GM18519 (cell line): ENCODE data around the gene ULK4.
"Not testable (repeated sequence)": the region's sequence is repeated elsewhere in the genome, so short reads cannot be mapped to it uniquely, and the experiment has no call there.

Source experiments
- ATAC-seq: cut with Tn5 transposase; IDR thresholded peaks from one replicate; pipeline ENCODE4 v1.9.1; 2021; ENCODE audit warnings: mild to moderate bottlenecking, moderate library complexity; ENCODE audit not compliant: unreplicated experiment, low FRiP score

Gene ULK4

GRCh38 chr3:41404582-41404981 lies 557.3 kb downstream of the ULK4 start:
- ATAC-seq: no peak

- ATAC-seq: no peak
Observed at GRCh38 chr3:41394896-41395295, 567.0 kb downstream of the ULK4 start.

DNA sequence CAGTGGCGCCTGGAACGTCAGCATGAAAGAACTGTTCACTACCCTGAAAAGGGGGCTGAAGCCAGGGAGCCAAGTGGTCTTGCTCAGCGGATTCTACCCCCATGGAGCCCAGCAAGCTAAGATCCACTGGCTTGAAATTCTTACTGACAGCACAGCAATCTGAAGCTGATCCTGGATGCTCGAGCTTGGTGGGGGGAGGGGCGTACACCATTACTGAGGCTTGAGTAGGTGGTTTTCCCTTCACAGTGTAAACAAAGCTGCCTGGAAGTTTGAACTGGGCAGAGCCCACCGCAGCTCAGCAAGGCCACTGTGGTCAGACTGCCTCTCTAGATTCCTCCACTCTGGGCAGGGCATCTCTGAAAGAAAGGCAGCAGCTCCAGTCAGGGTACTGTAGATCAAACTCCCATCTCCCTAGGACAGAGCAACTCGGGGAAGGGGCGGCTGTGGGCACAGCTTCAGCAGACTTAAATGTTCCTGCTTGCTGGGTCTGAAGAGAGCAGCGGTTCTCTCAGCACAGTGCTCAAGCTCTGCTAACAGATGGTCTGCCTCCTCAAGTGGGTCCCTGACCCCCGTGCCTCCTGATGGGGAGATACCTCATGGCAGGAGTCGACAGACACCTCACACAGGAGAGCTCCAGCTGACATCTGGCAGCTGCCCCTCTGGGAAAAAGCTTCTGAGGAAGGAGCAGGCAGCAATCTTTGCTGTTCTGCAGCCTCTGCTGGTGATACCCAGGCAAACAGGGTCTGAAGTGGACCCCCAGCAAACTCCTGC lies 591.0 kb downstream of the ULK4 start:
- not testable (repeated sequence) for ATAC-seq

- ATAC-seq: no peak
Observed at GRCh38 chr3:41370307-41370706, 591.6 kb downstream of the ULK4 start.

DNA sequence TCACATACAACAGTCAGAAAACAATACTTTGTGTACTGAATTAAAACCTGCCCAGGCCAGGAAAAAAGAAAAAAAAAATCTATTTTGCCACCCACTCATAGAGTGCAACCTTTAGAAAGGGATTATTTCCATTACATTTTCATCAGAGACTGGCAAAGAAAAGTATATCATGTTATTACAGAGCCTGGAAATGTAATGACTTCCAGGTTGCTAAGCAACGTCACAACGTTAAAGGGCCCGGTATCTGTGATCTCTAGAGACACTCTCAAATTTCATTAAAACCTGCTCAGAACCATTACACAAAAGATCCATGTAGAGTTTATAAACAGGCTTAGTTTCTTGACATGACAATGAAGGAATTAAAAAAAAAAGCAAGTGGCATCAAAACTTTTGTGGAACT lies 592.1 kb downstream of the ULK4 start:
- ATAC-seq: no peak

DNA sequence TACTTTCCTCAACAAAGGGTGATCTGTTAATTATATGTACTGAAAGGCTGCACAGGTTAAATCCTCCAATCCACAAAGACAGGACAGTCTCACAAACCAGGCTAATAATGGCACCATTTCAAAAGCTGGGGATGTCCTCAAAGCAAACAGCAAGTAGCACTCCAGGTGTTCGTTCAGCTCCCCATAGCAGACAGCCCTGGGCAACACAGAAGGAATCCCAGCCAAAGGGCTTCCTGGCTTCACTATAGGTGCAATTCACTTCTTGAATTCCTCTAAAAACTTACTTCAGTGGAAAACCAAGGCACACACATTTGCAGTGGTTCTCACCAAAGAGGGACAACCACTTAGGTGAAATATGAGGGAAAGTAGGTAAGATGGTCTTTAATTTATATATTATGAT lies 595.9 kb downstream of the ULK4 start:
- ATAC-seq: no peak

DNA sequence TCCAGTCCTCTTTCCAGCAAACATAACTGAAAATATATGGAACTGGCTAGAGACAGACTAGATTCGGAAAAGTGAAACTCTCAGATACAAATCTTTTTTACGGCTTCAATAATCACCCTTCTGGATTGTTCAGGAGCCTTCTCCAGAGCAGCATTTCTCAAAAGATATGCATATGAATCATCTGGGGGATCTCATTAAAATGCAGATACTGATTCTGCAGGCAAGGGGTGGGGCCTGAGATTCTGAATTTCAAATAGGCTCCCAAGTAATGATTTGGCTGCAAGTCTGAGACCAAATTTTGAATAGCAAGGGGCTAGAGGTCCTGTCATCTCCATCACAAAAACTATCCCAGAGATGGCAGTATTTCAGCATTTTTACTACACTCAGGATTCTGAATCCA lies 597.2 kb downstream of the ULK4 start:
- ATAC-seq: no peak

DNA sequence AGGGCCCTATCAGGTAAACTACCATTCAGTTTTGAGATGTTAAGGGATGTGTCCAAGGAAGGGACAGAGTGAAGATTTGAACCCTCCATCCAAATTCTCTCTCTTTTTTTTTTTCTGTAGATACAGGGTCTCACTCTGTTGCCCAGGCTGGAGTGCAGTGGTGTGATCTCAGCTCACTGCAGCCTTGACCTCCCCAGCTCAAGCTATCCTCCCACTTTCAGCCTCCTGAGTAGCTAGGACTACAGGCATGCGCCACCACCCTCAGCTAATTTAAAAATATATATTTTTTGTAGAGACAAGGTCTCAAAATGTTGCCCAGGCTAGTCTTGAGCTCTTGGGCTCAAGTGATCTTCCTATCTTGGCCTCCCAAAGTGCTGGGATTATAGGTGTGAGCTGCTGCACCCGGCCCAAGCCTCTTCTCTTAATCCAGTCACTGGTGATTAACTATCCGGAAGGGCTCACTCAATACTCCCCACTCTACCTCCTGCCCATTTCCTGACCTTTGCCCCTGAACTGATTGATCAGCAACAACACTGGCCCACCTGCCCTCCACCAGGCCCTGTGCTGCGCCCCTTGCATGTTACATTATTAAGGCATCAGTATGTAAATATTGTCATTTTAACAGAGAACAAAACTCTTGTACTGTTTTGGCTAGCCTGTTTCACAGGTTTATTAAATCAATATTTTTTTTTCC lies 597.9 kb downstream of the ULK4 start:
- ATAC-seq: no peak

GRCh38 chr3:41362638-41363559 lies 599.0 kb downstream of the ULK4 start:
- ATAC-seq: no peak

DNA sequence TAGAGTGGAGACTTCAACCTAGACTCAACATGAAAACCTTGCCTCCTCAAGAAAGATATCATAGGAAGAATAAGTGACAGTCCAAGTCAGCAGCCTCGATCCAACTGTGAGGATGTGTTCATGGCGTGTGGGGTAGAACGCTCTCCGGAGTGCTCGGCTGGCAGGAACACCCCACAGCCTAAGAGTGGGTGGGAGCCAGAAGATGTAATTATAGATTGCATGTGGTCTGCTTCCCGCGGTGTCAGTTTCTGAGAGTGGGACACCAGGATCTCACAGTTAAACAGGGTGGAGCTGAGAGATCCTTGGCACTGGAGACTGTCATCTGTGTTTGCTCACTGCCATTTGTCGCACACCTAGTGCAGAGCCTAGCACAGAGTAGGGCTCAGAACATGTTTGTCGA lies 604.6 kb downstream of the ULK4 start:
- no peak for ATAC-seq

- ATAC-seq: no peak
Observed at GRCh38 chr3:41356775-41357174, 605.1 kb downstream of the ULK4 start.

DNA sequence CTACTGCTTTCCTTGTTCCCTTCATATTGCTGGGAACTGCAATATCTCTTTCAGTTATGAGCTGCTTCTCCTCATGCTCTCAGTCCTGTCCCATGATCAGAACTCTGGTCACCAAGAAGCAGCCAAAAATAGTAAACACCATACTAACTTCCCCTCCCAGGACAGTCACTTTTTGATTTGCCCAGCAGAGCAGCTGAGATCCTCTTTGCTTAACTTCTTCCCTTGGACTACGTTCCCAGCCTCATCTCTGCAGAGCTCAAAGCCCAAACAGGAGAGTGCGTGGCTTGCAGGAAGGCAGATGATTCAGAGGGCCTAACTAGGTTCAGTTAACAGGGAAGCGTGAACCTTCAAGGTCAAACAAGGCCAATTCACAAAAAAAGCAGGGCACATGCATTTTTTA lies 609.4 kb downstream of the ULK4 start:
- no peak for ATAC-seq

GRCh38 chr3:41350441-41350840 lies 611.5 kb downstream of the ULK4 start:
- no peak for ATAC-seq

GRCh38 chr3:41348401-41348800 lies 613.5 kb downstream of the ULK4 start:
- ATAC-seq: no peak

- ATAC-seq: no peak
Observed at GRCh38 chr3:41346698-41347270, 615.1 kb downstream of the ULK4 start.

DNA sequence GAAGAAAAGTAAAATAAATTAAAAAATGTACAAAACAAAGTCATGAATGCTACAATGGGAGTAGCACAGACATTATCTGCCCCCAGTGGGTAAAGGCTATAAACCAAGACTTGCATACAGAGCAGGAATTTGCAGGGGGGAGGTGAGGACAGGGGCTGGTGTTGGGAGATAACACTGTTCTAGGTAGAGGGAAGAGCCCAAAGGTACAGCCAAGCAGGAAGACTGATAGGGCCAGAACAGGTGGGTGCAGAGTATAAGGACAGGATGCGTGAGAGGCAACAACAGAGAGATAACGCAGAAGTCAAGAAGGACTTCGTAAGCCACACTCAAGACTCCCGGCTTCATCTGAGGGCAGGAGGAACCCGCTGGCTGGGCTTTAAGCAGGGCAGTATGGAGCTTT lies 616.1 kb downstream of the ULK4 start:
- no peak for ATAC-seq

GRCh38 chr3:41339758-41340157 lies 622.1 kb downstream of the ULK4 start:
- no peak for ATAC-seq

GRCh38 chr3:41338276-41338675 lies 623.6 kb downstream of the ULK4 start:
- no peak for ATAC-seq

- no peak for ATAC-seq
Observed at GRCh38 chr3:41334426-41334825, 627.5 kb downstream of the ULK4 start.

DNA sequence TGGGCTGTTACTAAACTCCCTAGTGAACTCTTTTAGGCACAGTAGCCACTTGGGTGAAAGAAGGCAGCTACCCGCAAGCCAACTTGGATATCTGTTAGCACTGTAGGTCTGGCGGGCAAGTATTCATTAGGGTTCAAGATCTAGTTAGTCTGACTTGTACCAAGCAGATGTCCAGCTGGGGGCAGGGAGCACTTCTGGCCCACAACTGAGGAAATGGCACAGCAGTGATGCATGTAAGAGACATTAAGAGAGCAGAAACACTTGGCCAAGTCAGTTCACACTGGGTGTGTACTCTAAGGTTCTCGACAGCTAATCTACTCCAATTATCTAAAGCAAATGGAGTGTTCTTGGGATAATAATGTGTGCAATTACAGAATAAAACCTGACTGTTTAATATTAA lies 630.9 kb downstream of the ULK4 start:
- no peak for ATAC-seq

- no peak for ATAC-seq
Observed at GRCh38 chr3:41330465-41330864, 631.4 kb downstream of the ULK4 start.
